SJCRH30 (cell line): ENCODE data around the gene SFPQ. TPM values are rescaled to one million over a fixed set of nuclear protein-coding genes. Genes with fewer than 3 reads are reported as not detected.
"Not testable (repeated sequence)": the region's sequence is repeated elsewhere in the genome, so short reads cannot be mapped to it uniquely, and the experiment has no call there.

Source experiments
- DNase-seq, 2 experiments: peaks; one replicate each; pipeline ENCODE4 v3.0.0-alpha.2; 2015 to 2020
- H3K27ac ChIP-seq: fragments of 250-450 bp; sonication (Bioruptor Pico); 2 replicates; pipeline ENCODE4 v1.5.1; 2020; ENCODE audit warnings: mild to moderate bottlenecking, moderate library complexity
- H3K27me3 ChIP-seq: fragments of 250-450 bp; sonication (Bioruptor Pico); 2 replicates; pipeline ENCODE4 v1.5.1; 2020; ENCODE audit warnings: mild to moderate bottlenecking, moderate library complexity
- H3K36me3 ChIP-seq: fragments of 250-450 bp; sonication (Bioruptor Pico); 2 replicates; pipeline ENCODE4 v1.5.1; 2020; ENCODE audit warnings: mild to moderate bottlenecking, moderate library complexity
- H3K4me1 ChIP-seq: fragments of 250-450 bp; sonication (Bioruptor Pico); 2 replicates; pipeline ENCODE4 v1.5.1; 2020; ENCODE audit warnings: mild to moderate bottlenecking, moderate library complexity
- H3K4me3 ChIP-seq: fragments of 250-450 bp; sonication (Bioruptor Pico); 2 replicates; pipeline ENCODE4 v1.5.1; 2020; ENCODE audit warnings: mild to moderate bottlenecking, moderate library complexity
- H3K9me3 ChIP-seq: fragments of 250-450 bp; sonication (Bioruptor Pico); replicated peaks from 2 replicates; pipeline ENCODE4 v1.5.1; 2020; ENCODE audit warnings: mild to moderate bottlenecking, moderate library complexity
- total RNA-seq: library from RNA; depleted of rRNA; stranded (reverse); fragments of >200 nt; shearing (Covaris generic); gene quantifications from 2 replicates; pipeline ENCODE4 v1.2.3, GENCODE V29; 2014

Gene SFPQ
- total RNA-seq, 1 experiment from 2014 or later, result 387 TPM

GRCh38 chr1:35178295-35178695 lies 14.7 kb downstream of the SFPQ start:
- Histone ChIP-seq H3K36me3 (peaks cover 87% of the 10 kb centered on the region), H3K4me1 (no peaks in the 10 kb centered on the region; the same call in 1 of the 2 replicates), H3K27me3 (no peaks in the 10 kb centered on the region), H3K27ac (no peak overlapping the region), H3K4me3 (no peak overlapping the region), H3K9me3 (no peaks in the 10 kb centered on the region)
- no peak for DNase-seq

- Histone ChIP-seq H3K27ac (no peak overlapping the region), H3K36me3 (peaks cover 77% of the 10 kb centered on the region), H3K4me1 (no peaks in the 10 kb centered on the region; the same call in 1 of the 2 replicates), H3K4me3 (no peak overlapping the region), H3K27me3 (no peaks in the 10 kb centered on the region), H3K9me3 (no peaks in the 10 kb centered on the region)
- DNase-seq, result no peak
These were observed 15.6 kb downstream of the SFPQ start for GRCh38 chr1:35177237-35177786.

- Histone ChIP-seq H3K36me3 (peaks cover 60% of the 10 kb centered on the region), H3K27ac (no peak overlapping the region), H3K4me3 (no peak overlapping the region), H3K9me3 (no peaks in the 10 kb centered on the region), H3K4me1 (no peaks in the 10 kb centered on the region; the same call in 1 of the 2 replicates), H3K27me3 (no peaks in the 10 kb centered on the region)
- DNase-seq, result no peak
These were observed 17.3 kb downstream of the SFPQ start for GRCh38 chr1:35175602-35176001.

GRCh38 chr1:35175098-35175576 lies 17.8 kb downstream of the SFPQ start:
- DNase-seq, result no peak
- Histone ChIP-seq H3K9me3 (no peaks in the 10 kb centered on the region), H3K4me1 (no peaks in the 10 kb centered on the region), H3K4me3 (no peak overlapping the region), H3K36me3 (peaks cover 56% of the 10 kb centered on the region), H3K27me3 (no peaks in the 10 kb centered on the region), H3K27ac (no peak overlapping the region)

- Histone ChIP-seq H3K27me3 (no peaks in the 10 kb centered on the region), H3K36me3 (peaks cover 45% of the 10 kb centered on the region), H3K4me3 (no peak overlapping the region), H3K9me3 (no peaks in the 10 kb centered on the region), H3K27ac (no peak overlapping the region), H3K4me1 (no peaks in the 10 kb centered on the region)
- DNase-seq, result no peak
These were observed 18.9 kb downstream of the SFPQ start for GRCh38 chr1:35173909-35174540.

- no peak overlapping the region for H3K4me3 ChIP-seq
- DNase-seq, result no peak
- H3K36me3 ChIP-seq, result peaks cover 39% of the 10 kb centered on the region
- H3K9me3 ChIP-seq, result no peaks in the 10 kb centered on the region
- H3K4me1 ChIP-seq, result no peaks in the 10 kb centered on the region
- H3K27ac ChIP-seq, result no peak overlapping the region
- no peaks in the 10 kb centered on the region for H3K27me3 ChIP-seq
These were observed 19.5 kb downstream of the SFPQ start for GRCh38 chr1:35173491-35173890.

GRCh38 chr1:35172022-35172421 lies 20.9 kb downstream of the SFPQ start:
- H3K9me3 ChIP-seq, result no peaks in the 10 kb centered on the region
- DNase-seq, result no peak

GRCh38 chr1:35171579-35171978 lies 21.4 kb downstream of the SFPQ start:
- Histone ChIP-seq H3K27ac (no peak overlapping the region), H3K27me3 (no peaks in the 10 kb centered on the region), H3K4me1 (no peaks in the 10 kb centered on the region), H3K4me3 (no peak overlapping the region), H3K36me3 (peaks cover 20% of the 10 kb centered on the region), H3K9me3 (no peaks in the 10 kb centered on the region)
- no peak for DNase-seq

More at GRCh38 chr1:35172022-35172421, 20.9 kb downstream of the SFPQ start:
- Histone ChIP-seq H3K27ac (no peak overlapping the region), H3K27me3 (no peaks in the 10 kb centered on the region), H3K4me3 (no peak overlapping the region), H3K36me3 (peaks cover 25% of the 10 kb centered on the region), H3K4me1 (no peaks in the 10 kb centered on the region)

- Histone ChIP-seq H3K27ac (no peak overlapping the region), H3K36me3 (no peaks in the 10 kb centered on the region), H3K9me3 (peaks cover 5% of the 10 kb centered on the region), H3K4me3 (no peak overlapping the region), H3K4me1 (0 out of 2 replicates have a peak, but pooled peaks cover 2% of the 10 kb centered on the region), H3K27me3 (no peaks in the 10 kb centered on the region)
- DNase-seq, result no peak
These were observed 28.1 kb downstream of the SFPQ start for GRCh38 chr1:35164893-35165292.

GRCh38 chr1:35151220-35151619 lies 41.7 kb downstream of the SFPQ start:
- no peak overlapping the region for H3K4me3 ChIP-seq
- no peak for DNase-seq
- no peak overlapping the region for H3K27ac ChIP-seq
- H3K9me3 ChIP-seq, result no peaks in the 10 kb centered on the region
- no peaks in the 10 kb centered on the region for H3K27me3 ChIP-seq
- no peaks in the 10 kb centered on the region for H3K36me3 ChIP-seq
- no peaks in the 10 kb centered on the region for H3K4me1 ChIP-seq

- not testable (repeated sequence) for H3K4me1 ChIP-seq, H3K27me3 ChIP-seq, H3K4me3 ChIP-seq, DNase-seq, H3K9me3 ChIP-seq, H3K36me3 ChIP-seq, H3K27ac ChIP-seq
These were observed 46.9 kb downstream of the SFPQ start for GRCh38 chr1:35145892-35146549.

- no peak overlapping the region for H3K27ac ChIP-seq
These were observed 49.0 kb downstream of the SFPQ start for GRCh38 chr1:35143737-35144508.

GRCh38 chr1:35142728-35143127 lies 50.2 kb downstream of the SFPQ start:
- not testable (repeated sequence) for H3K4me1 ChIP-seq, DNase-seq, H3K27ac ChIP-seq, H3K9me3 ChIP-seq, H3K4me3 ChIP-seq, H3K36me3 ChIP-seq, H3K27me3 ChIP-seq

More at GRCh38 chr1:35143737-35144508, 49.0 kb downstream of the SFPQ start:
- Histone ChIP-seq H3K27me3 (no peaks in the 10 kb centered on the region), H3K9me3 (no peaks in the 10 kb centered on the region), H3K36me3 (no peaks in the 10 kb centered on the region), H3K4me1 (no peaks in the 10 kb centered on the region), H3K4me3 (no peak overlapping the region)
- no peak for DNase-seq

- H3K4me3 ChIP-seq, DNase-seq, H3K27ac ChIP-seq, H3K27me3 ChIP-seq, H3K9me3 ChIP-seq, H3K4me1 ChIP-seq, H3K36me3 ChIP-seq: not testable (repeated sequence)
These were observed 50.7 kb downstream of the SFPQ start for GRCh38 chr1:35142294-35142693.

- DNase-seq, H3K9me3 ChIP-seq, H3K4me3 ChIP-seq, H3K4me1 ChIP-seq, H3K36me3 ChIP-seq, H3K27me3 ChIP-seq, H3K27ac ChIP-seq: not testable (repeated sequence)
These were observed 55.4 kb downstream of the SFPQ start for GRCh38 chr1:35137590-35137989.
